HepG2 (cell line): Measurements from ENCODE around the gene NTM. TPM values are rescaled to one million over a fixed set of nuclear protein-coding genes. Genes with fewer than 3 reads are reported as not detected.

Source experiments
- ATAC-seq: fragments of 200-7000 bp; cut with Tn5 transposase; 3 replicates; pipeline ENCODE4 v1.9.1; 2020; ENCODE audit warnings: mild to moderate bottlenecking, moderate library complexity
- BruUV-seq: library from RNA; stranded (reverse); fragments of 400-500 nt; replicated peaks from 2 replicates; lab custom pipeline; 2021; lab: Mats Ljungman, UMichigan
- CTCF ChIA-PET: fragments of 300-600 bp; formaldehyde crosslinking; extraction: SDS; loops from one replicate; lab custom pipeline; 2021; ENCODE audit warnings: low total read pairs, inconsistent platforms, low intra/inter-chr PET ratio; lab: Yijun Ruan, JAX
- POLR2A ChIA-PET: fragments of 350-600 bp; sonication (Branson Sonifier 250); formaldehyde crosslinking; loops from one replicate; lab custom pipeline; 2020; ENCODE audit warnings: antibody characterized with exemption, inconsistent platforms; lab: Yijun Ruan, JAX
- DNase-seq: peaks from one replicate; pipeline ENCODE4 v3.0.0-alpha.2; 2015; ENCODE audit warnings: low spot score
- FAIRE-seq: peaks from 3 replicates; lab custom pipeline; 2011; peaks lifted over from hg19 to GRCh38; lab: Jason Lieb, UNC
- H2AFZ ChIP-seq: one replicate; pipeline ENCODE4 v1.6.1; 2011; ENCODE audit warnings: low read length, inconsistent platforms
- H3K27ac ChIP-seq: fragments of 300-600 bp; 3 replicates; pipeline ENCODE4 v1.8.0; 2011; ENCODE audit warnings: mixed run types, mild to moderate bottlenecking, mixed read lengths, low read length, inconsistent platforms; ENCODE audit not compliant: insufficient read depth; ENCODE audit errors: extremely low read length
- H3K27me3 ChIP-seq, 2 experiments: fragments of 200-600 bp in 1 of 2; 2 replicates in 1 of 2; 3 replicates in 1 of 2; pipeline versions ENCODE4 v1.6.0 to v1.8.0; 2011; ENCODE audit warnings: low read length in 2 of 2, mild to moderate bottlenecking in 2 of 2, moderate library complexity in 2 of 2, inconsistent platforms in 1 of 2; ENCODE audit not compliant: insufficient read depth in 2 of 2, control insufficient read depth in 1 of 2
- H3K36me3 ChIP-seq, 2 experiments: fragments of 200-600 bp in 1 of 2; replicated peaks in 1 of 2; 2 replicates in 1 of 2; 3 replicates in 1 of 2; pipeline versions ENCODE4 v1.5.1 to v1.8.0; 2011; ENCODE audit warnings: low read length in 2 of 2, inconsistent platforms in 1 of 2; ENCODE audit not compliant: insufficient read depth in 2 of 2, control insufficient read depth in 1 of 2
- H3K4me1 ChIP-seq: 2 replicates; pipeline ENCODE4 v1.5.1; 2012; ENCODE audit warnings: low read length, inconsistent platforms; ENCODE audit not compliant: insufficient read depth
- H3K4me2 ChIP-seq: 2 replicates; pipeline ENCODE4 v1.6.0; 2011; ENCODE audit warnings: low read depth, low read length, inconsistent platforms
- H3K4me3 ChIP-seq, 3 experiments: fragments of 200-600 bp in 1 of 3; sonication (generic), shearing (Covaris generic) in 1 of 3; replicated peaks in 1 of 3; 2 replicates each; pipeline ENCODE4 v1.5.1; 2011 to 2016; ENCODE audit warnings: low read length in 3 of 3, inconsistent platforms in 2 of 3, low read depth in 2 of 3, mild to moderate bottlenecking in 2 of 3, control low read depth in 1 of 3, mixed read lengths in 1 of 3; ENCODE audit not compliant: insufficient read depth in 1 of 3
- H3K79me2 ChIP-seq: one replicate; pipeline ENCODE4 v1.6.1; 2011; ENCODE audit warnings: low read length, inconsistent platforms; ENCODE audit not compliant: insufficient read depth
- H3K9ac ChIP-seq: 2 replicates; pipeline ENCODE4 v1.6.0; 2011; ENCODE audit warnings: mild to moderate bottlenecking, low read depth, low read length, inconsistent platforms; ENCODE audit not compliant: insufficient read depth
- H3K9me3 ChIP-seq: 2 replicates; pipeline ENCODE4 v1.5.1; 2012; ENCODE audit warnings: mild to moderate bottlenecking, low read length
- H4K20me1 ChIP-seq: 2 replicates; pipeline ENCODE4 v1.6.0; 2011; ENCODE audit warnings: inconsistent platforms, mild to moderate bottlenecking, low read length, moderate library complexity; ENCODE audit not compliant: insufficient read depth
- AHDC1 ChIP-seq: sonication (generic); formaldehyde crosslinking; IDR thresholded peaks from 2 replicates; pipeline ENCODE4 v1.5.1; 2020; ENCODE audit warnings: mild to moderate bottlenecking, missing genetic modification reagents, borderline replicate concordance
- KDM1A ChIP-seq: IDR thresholded peaks from 2 replicates; pipeline ENCODE4 v1.6.1; 2016; ENCODE audit warnings: missing compliant biosample characterization
- KDM2A ChIP-seq: sonication (generic); formaldehyde crosslinking; IDR thresholded peaks from 2 replicates; pipeline ENCODE4 v1.4.0; 2020; ENCODE audit warnings: low read depth, missing genetic modification reagents, borderline replicate concordance
- MXD3 ChIP-seq: IDR thresholded peaks from 2 replicates; pipeline ENCODE4 v1.6.1; 2016; ENCODE audit warnings: mild to moderate bottlenecking, missing biosample characterization, missing genetic modification reagents
- SYNCRIP ChIP-seq: fragments of 200-400 bp; formaldehyde crosslinking; IDR thresholded peaks from 2 replicates; pipeline ENCODE4 v1.6.1; 2018; ENCODE audit warnings: mild to moderate bottlenecking, low read depth, low read length; ENCODE audit not compliant: insufficient read depth
- ZBTB20 ChIP-seq: sonication (generic); formaldehyde crosslinking; IDR thresholded peaks from 2 replicates; pipeline ENCODE4 v1.8.1; 2023; ENCODE audit warnings: missing genetic modification reagents, low read depth, mild to moderate bottlenecking, borderline replicate concordance
- ZBTB3 ChIP-seq: sonication (generic); formaldehyde crosslinking; IDR thresholded peaks from 2 replicates; pipeline ENCODE4 v1.4.0; 2020; ENCODE audit warnings: low read depth, mild to moderate bottlenecking, moderate library complexity, missing genetic modification reagents, borderline replicate concordance
- ZC3H13 ChIP-seq: sonication (generic); formaldehyde crosslinking; IDR thresholded peaks from 2 replicates; pipeline ENCODE4 v1.8.1; 2023; ENCODE audit warnings: mild to moderate bottlenecking, missing genetic modification reagents, moderate library complexity
- ZFYVE20 ChIP-seq: sonication (generic); formaldehyde crosslinking; IDR thresholded peaks from 2 replicates; pipeline ENCODE4 v1.8.0; 2023; ENCODE audit warnings: low read depth, mild to moderate bottlenecking, moderate library complexity, missing genetic modification reagents, borderline replicate concordance
- ZMYM3 ChIP-seq: sonication (generic); formaldehyde crosslinking; IDR thresholded peaks from 2 replicates; pipeline ENCODE4 v1.5.1; 2020; ENCODE audit warnings: mild to moderate bottlenecking, missing genetic modification reagents
- ZNF484 ChIP-seq: sonication (generic); formaldehyde crosslinking; IDR thresholded peaks from 2 replicates; pipeline ENCODE4 v1.5.1; 2020; ENCODE audit warnings: mild to moderate bottlenecking, low read depth, missing genetic modification reagents, borderline replicate concordance
- ZNF691 ChIP-seq: sonication (generic); formaldehyde crosslinking; IDR thresholded peaks from 2 replicates; pipeline ENCODE4 v1.4.0; 2020; ENCODE audit warnings: missing genetic modification reagents, low read depth, mild to moderate bottlenecking, borderline replicate concordance
- WGBS: methylation state at CpG from one replicate; pipeline ENCODE4 v1.1.6; 2017; ENCODE audit warnings: low lambda C conversion rate; 5-methylcytosine and 5-hydroxymethylcytosine counted together
- in situ Hi-C: cut with HindIII; loops from 2 replicates; pipeline ENCODE4 v1.10.0; 2017; ENCODE audit warnings: low pct_unique_long_range_greater_than_20kb; ENCODE audit not compliant: extremely low pct_ligation_motif_present
- intact Hi-C: fragments of 100-400 bp; cut with micrococcal nuclease; formaldehyde crosslinking; loops from one replicate; pipeline ENCODE4 v1.10.0; 2022; ENCODE audit not compliant: unreplicated experiment
- polyA plus RNA-seq, 8 experiments: library from polyadenylated mRNA; depleted of rRNA in 3 of 8; stranded (reverse) in 7 of 8; unstranded in 1 of 8; fragments of >200 nt; fragmentation: Illumina TruSeq in 4 of 8; extraction: Trizol in 4 of 8; gene quantifications; 2 replicates each; pipeline versions ENCODE4 v1.2.1 to v1.2.3, GENCODE V29; 2011 to 2016; ENCODE audit warnings: low read depth in 4 of 8, missing spikeins in 1 of 8, mixed read lengths in 1 of 8; ENCODE audit not compliant: insufficient read depth in 1 of 8
- total RNA-seq, 5 experiments: library from RNA; depleted of rRNA; stranded (reverse); fragments of >200 nt; fragmentation: Illumina TruSeq; extraction: Trizol; gene quantifications; 2 replicates each; pipeline ENCODE4 v1.2.3, GENCODE V29; 2016; ENCODE audit warnings: low read depth in 1 of 5

NTM gene
- total and polyA plus RNA-seq, 2 of the 13 experiments (the other 11 are each of a cell fraction or from before 2014, with no cell fraction given) = not detected

- DNase-seq (no peak), ATAC-seq (no peak), FAIRE-seq (no peak)
- no peak overlapping the region for H3K9ac ChIP-seq
- TF ChIP-seq SYNCRIP (no peak), MXD3 (CRISPR knock-in tag) (no peak), ZNF484 (CRISPR knock-in tag) (no peak), ZFYVE20 (CRISPR knock-in tag) (no peak), ZNF691 (CRISPR knock-in tag) (no peak), KDM1A (CRISPR knock-in tag) (no peak), AHDC1 (CRISPR knock-in tag) (no peak), ZBTB3 (CRISPR knock-in tag) (no peak), ZC3H13 (no peak), ZBTB20 (CRISPR knock-in tag) (no peak), KDM2A (no peak), ZMYM3 (CRISPR knock-in tag) (no peak)
- no peak overlapping the region for H3K4me3 ChIP-seq
- CTCF ChIA-PET = no interaction called here
- H3K9me3 ChIP-seq = no peaks in the 10 kb centered on the region
- H3K36me3 ChIP-seq = no peaks in the 10 kb centered on the region
- BruUV-seq = no TSS peak
- intact Hi-C loops = no loop called here
- H4K20me1 ChIP-seq = no peaks in the 10 kb centered on the region
- H3K4me1 ChIP-seq = no peaks in the 10 kb centered on the region
- POLR2A ChIA-PET = no interaction called here
- no peak overlapping the region for H3K27ac ChIP-seq
- H3K27me3 ChIP-seq = peaks cover 1 to 29% of the 10 kb centered on the region in 2 experiments; a peak in 4 of 5 replicates
- 3% methylated on average over 4 of the region's 4 CpGs for WGBS
- H3K79me2 ChIP-seq = no peaks in the 10 kb centered on the region
- in situ Hi-C loops = no loop called here
- no peak overlapping the region for H2AFZ ChIP-seq
- no peak overlapping the region for H3K4me2 ChIP-seq
These were observed 5.0 kb downstream of the NTM start for GRCh38 chr11:131375421-131375820.
